Common myeloid progenitor, CD34-positive (primary cell): ENCODE results near the gene LCMT2.

Experiments
- CTCF ChIA-PET: fragments of 350-600 bp; sonication (Branson Sonifier 250); formaldehyde crosslinking; loops from one replicate; lab custom pipeline; 2021; ENCODE audit warnings: antibody characterized with exemption; lab: Charles Lee
- POLR2A ChIA-PET: fragments of 350-600 bp; sonication (Branson Sonifier 250); formaldehyde crosslinking; loops from one replicate; lab custom pipeline; 2021; ENCODE audit warnings: antibody characterized with exemption; lab: Charles Lee
- DNase-seq, 3 donors: peaks; one replicate each; pipeline versions ENCODE4 v3.0.0 to v3.0.0-alpha.2; 2013
- H3K27ac ChIP-seq, 2 experiments: 1 replicate in 1 of 2; 2 replicates in 1 of 2; pipeline ENCODE4 v1.7.0; 2013; ENCODE audit warnings: inconsistent platforms in 2 of 2, low read length in 2 of 2, mild to moderate bottlenecking in 2 of 2, low read depth in 1 of 2, moderate library complexity in 1 of 2; ENCODE audit not compliant: severe bottlenecking in 2 of 2, insufficient read depth in 1 of 2, poor library complexity in 1 of 2
- H3K27me3 ChIP-seq, 5 experiments: replicated peaks in 2 of 5; 1 replicate in 3 of 5; 2 replicates in 2 of 5; pipeline versions ENCODE4 v1.6.1 to v1.7.0; 2013; ENCODE audit warnings: low read length in 4 of 5, mild to moderate bottlenecking in 2 of 5, moderate library complexity in 2 of 5, inconsistent platforms in 1 of 5; ENCODE audit not compliant: insufficient read depth in 5 of 5, control insufficient read depth in 4 of 5
- H3K36me3 ChIP-seq, 4 experiments: 1 replicate in 2 of 4; 2 replicates in 2 of 4; pipeline versions ENCODE4 v1.6.1 to v1.7.0; 2013; ENCODE audit warnings: low read length in 3 of 4, control low read depth in 1 of 4, mild to moderate bottlenecking in 1 of 4; ENCODE audit not compliant: control insufficient read depth in 4 of 4, insufficient read depth in 4 of 4
- H3K4me1 ChIP-seq, 4 experiments: 1 replicate in 3 of 4; 2 replicates in 1 of 4; pipeline versions ENCODE4 v1.6.1 to v1.7.1; 2013; ENCODE audit warnings: low read length in 3 of 4, mild to moderate bottlenecking in 3 of 4, control low read depth in 1 of 4, inconsistent platforms in 1 of 4, moderate library complexity in 1 of 4; ENCODE audit not compliant: control insufficient read depth in 4 of 4, insufficient read depth in 4 of 4; ENCODE audit errors: control extremely low read depth in 1 of 4
- H3K4me3 ChIP-seq, 7 experiments: 1 replicate in 4 of 7; 2 replicates in 3 of 7; pipeline versions ENCODE4 v1.5.1 to v1.7.0; 2013; ENCODE audit warnings: mild to moderate bottlenecking in 7 of 7, low read length in 6 of 7, moderate library complexity in 6 of 7, inconsistent platforms in 2 of 7, low read depth in 2 of 7, control low read depth in 1 of 7; ENCODE audit not compliant: insufficient read depth in 4 of 7, control insufficient read depth in 1 of 7; ENCODE audit errors: extremely low read depth in 1 of 7
- H3K9me3 ChIP-seq, 5 experiments: 1 replicate in 4 of 5; 2 replicates in 1 of 5; pipeline versions ENCODE4 v1.6.1 to v1.7.1; 2013; ENCODE audit warnings: low read length in 4 of 5, mild to moderate bottlenecking in 2 of 5, inconsistent platforms in 1 of 5, low read depth in 1 of 5, moderate library complexity in 1 of 5; ENCODE audit not compliant: control insufficient read depth in 4 of 5, insufficient read depth in 2 of 5; ENCODE audit errors: control extremely low read depth in 1 of 5
- WGBS: methylation state at CpG from one replicate; pipeline ENCODE4 v1.1.5; 2013; ENCODE audit not compliant: insufficient coverage; 5-methylcytosine and 5-hydroxymethylcytosine counted together

LCMT2 gene

GRCh38 chr15:43361313-43361903, 31.0 kb upstream of the LCMT2 start:
- POLR2A ChIA-PET, result no interaction called here

DNA sequence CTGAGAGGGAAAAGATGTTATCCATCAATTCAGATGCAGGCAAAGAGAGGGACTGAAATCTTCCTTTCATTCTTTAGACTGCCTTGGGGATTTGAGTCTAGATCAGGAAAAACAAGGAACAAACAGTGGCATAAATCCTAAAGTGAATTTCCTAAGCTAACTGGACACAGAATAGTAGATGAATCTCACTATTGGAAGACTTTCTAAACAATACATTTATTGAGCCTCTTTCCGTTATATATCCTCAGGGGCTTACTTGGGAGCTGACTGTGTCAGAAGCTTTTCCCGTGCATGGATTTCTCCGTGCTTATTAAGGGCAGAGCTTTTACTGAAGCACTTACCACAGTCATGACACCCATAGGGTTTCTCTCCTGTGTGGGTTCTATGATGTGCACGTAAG, 30.4 kb upstream of the LCMT2 start:
- 100% methylated on average over 3 of the region's 4 CpGs for WGBS
- Histone ChIP-seq H3K4me1 (no peaks in the 10 kb centered on the region), H3K27ac (no peak overlapping the region), H3K36me3 (peaks cover 42 to 74% (median 56%) of the 10 kb centered on the region in 4 experiments), H3K4me3 (no peak overlapping the region), H3K27me3 (no peaks in the 10 kb centered on the region), H3K9me3 (peaks cover 19 to 65% (median 29%) of the 10 kb centered on the region in 5 experiments)
- CTCF ChIA-PET, result interaction anchor here (0.9 to 3.9 kb wide), 3 partner anchors 9 to 13 kb away, joined by 3 to 21 read pairs (median 15); partner anchors contain the start of genes TUBGCP4 and ZSCAN29
- no peak for DNase-seq
- POLR2A ChIA-PET, result no interaction called here

More at GRCh38 chr15:43361313-43361903, 31.0 kb upstream of the LCMT2 start:
- H3K4me1 ChIP-seq, result no peaks in the 10 kb centered on the region
- H3K4me3 ChIP-seq, result peak overlapping the region in 1 of 7 experiments; percentile 49
- H3K9me3 ChIP-seq, result peaks cover 19 to 69% (median 29%) of the 10 kb centered on the region in 5 experiments
- DNase-seq, result no peak
- CTCF ChIA-PET, result interaction anchor here (3.5 to 3.9 kb wide), 2 partner anchors 9 to 14 kb away, joined by 15 to 21 read pairs; partner anchors contain the start of genes TUBGCP4 and ZSCAN29
- no peak overlapping the region for H3K27ac ChIP-seq
- H3K27me3 ChIP-seq, result no peaks in the 10 kb centered on the region
- 100% methylated on average over 2 of the region's 7 CpGs for WGBS
- H3K36me3 ChIP-seq, result peaks cover 46 to 80% (median 61%) of the 10 kb centered on the region in 4 experiments

DNA sequence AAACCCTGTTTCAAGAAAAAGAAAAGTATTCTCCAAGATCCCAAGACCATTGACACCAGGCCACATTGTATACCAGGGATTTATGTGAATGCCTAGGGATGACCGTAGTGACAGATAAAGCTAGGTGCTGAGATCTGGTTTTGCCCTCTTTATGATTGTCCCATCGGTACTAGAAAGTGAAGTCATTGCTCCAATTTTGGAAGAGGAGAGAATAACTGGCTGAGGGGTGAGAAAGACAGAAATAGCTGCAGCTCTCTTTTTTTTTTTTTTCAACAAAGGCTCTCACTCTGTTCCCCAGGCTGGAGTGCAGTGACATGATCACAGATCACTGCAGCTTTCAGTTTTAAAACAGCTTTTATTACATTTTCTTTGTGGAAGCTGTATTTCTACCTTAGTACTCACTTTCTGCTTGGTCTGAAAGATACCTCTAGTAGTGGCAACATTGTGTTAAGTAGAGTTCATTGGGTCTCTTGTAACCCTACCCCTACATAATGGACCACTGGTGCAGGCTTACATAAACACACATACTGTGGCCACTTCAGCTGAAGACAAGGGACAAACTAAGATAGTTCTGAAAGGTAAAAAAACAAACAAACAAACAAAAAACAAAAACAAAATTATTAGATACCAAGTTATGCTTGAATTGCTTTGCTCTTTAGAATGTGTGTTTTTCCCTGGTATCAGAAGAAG, 22.5 kb upstream of the LCMT2 start:
- no peaks in the 10 kb centered on the region for H3K27me3 ChIP-seq
- WGBS, result 83% methylated on average over 2 of the region's 2 CpGs
- ChIA-PET CTCF (interaction anchor here (0.6 to 2.1 kb wide), 4 partner anchors 9 to 645 kb away, joined by 3 to 6 read pairs (median 3); no protein-coding TSS in a partner anchor), POLR2A (no interaction called here)
- H3K36me3 ChIP-seq, result peaks cover 7 to 14% (median 9%) of the 10 kb centered on the region in 4 experiments
- H3K9me3 ChIP-seq, result peaks cover 0 to 2% (median 0%) of the 10 kb centered on the region in 5 experiments
- H3K4me3 ChIP-seq, result no peak overlapping the region
- peaks cover 4 to 23% (median 16%) of the 10 kb centered on the region in 4 experiments for H3K4me1 ChIP-seq
- H3K27ac ChIP-seq, result no peak overlapping the region
- DNase-seq, result no peak

DNA sequence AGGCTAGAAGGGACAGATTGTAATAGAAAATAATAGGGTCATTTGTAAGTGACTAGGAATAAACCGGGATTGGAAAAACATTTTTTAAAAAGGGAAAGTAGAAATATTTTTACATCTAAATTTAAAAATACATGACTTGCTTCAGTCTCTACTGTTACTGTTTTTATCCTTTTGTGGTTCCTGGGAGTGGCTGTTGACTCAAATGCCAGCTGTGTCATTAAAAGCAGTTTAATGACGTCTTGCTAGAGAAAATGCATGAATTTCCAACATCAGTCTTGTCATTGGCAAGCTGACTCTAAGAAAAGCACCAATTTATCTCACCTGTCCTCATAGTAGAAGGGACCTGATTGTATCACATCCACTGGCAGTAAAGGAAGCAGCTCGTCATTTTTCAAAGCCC, 16.7 kb upstream of the LCMT2 start:
- H3K27me3 ChIP-seq, result no peaks in the 10 kb centered on the region
- no peak overlapping the region for H3K4me3 ChIP-seq
- CTCF ChIA-PET, result interaction anchor here (1.3 to 3.6 kb wide), 2 partner anchors 13 to 163 kb away, joined by 4 to 21 read pairs; no protein-coding TSS in a partner anchor
- 86% methylated on average over 2 of the region's 3 CpGs for WGBS
- H3K9me3 ChIP-seq, result no peaks in the 10 kb centered on the region
- peaks cover 3 to 22% (median 14%) of the 10 kb centered on the region in 4 experiments for H3K36me3 ChIP-seq
- no peak overlapping the region for H3K27ac ChIP-seq
- POLR2A ChIA-PET, result no interaction called here
- DNase-seq, result no peak
- no peaks in the 10 kb centered on the region for H3K4me1 ChIP-seq

DNA sequence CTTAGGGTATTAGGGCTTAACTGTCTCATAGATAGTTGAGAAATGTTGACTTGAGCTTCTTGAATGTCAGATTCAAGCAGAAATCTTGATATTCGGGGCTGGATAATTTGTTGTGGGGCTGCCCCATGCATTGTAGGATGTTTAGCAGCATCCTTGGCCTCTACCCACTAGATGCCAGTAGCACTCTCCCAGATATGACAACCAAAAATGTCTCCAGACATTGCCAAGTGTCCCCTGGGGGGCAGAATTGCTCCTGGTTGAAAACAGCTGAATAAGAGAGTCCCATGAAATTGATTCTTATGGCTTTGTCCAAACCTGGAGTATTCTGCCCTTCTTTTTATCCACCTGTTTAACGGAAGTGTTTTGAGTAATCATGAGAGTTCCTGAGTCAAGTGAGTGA, 15.9 kb upstream of the LCMT2 start:
- 86% methylated on average over 1 of the region's 2 CpGs for WGBS
- ChIA-PET POLR2A (interaction anchor here (0.5 kb wide), 1 partner anchor 597 kb away, joined by 4 read pairs; no protein-coding TSS in a partner anchor), CTCF (interaction anchor here (0.7 to 3.6 kb wide), 3 partner anchors 14 to 164 kb away, joined by 3 to 21 read pairs (median 4); no protein-coding TSS in a partner anchor)
- Histone ChIP-seq H3K36me3 (peaks cover 3 to 22% (median 10%) of the 10 kb centered on the region in 4 experiments), H3K27ac (no peak overlapping the region), H3K4me3 (no peak overlapping the region), H3K27me3 (no peaks in the 10 kb centered on the region), H3K9me3 (no peaks in the 10 kb centered on the region), H3K4me1 (no peaks in the 10 kb centered on the region)
- peak in 2 of 3 donors; percentile 31 to 34 for DNase-seq

GRCh38 chr15:43330780-43331087, 361 bp upstream of the LCMT2 start:
- 0% methylated on average over 3 of the region's 7 CpGs for WGBS
- Histone ChIP-seq H3K4me3 (peak overlapping the region; percentile 73 to 98 (median 83)), H3K27ac (peak overlapping the region; percentile 73 to 88), H3K4me1 (peaks cover 9 to 26% (median 19%) of the 10 kb centered on the region in 4 experiments), H3K36me3 (peaks cover 3 to 17% (median 7%) of the 10 kb centered on the region in 4 experiments), H3K27me3 (no peaks in the 10 kb centered on the region), H3K9me3 (no peaks in the 10 kb centered on the region)
- DNase-seq, result no peak
- ChIA-PET POLR2A (no interaction called here), CTCF (no interaction called here)
